ENCODE data around the gene LRIT1.

The LRIT1 gene

DNA sequence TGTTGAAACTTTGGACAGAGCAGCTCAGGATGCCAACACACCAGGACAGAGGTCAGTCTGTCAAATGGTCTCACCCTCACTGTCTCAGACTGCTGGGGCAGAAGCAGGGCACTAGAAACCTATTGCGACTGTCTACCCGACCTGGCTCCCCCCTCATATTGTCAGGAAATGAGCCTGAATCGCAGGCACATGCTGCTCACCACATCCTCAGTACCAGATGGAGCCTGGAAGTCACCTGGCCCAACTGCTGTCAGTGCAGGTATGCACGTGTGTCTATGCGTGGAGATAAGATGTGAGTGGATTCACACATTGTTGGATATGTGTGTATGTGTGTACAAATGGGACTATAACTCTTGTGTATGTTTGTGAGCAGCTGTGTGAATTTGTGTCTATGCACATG is 50.2 kb downstream of the LRIT1 start:
- no peak overlapping the region for H3K4me3 ChIP-seq (ENCODE audit: low read depth, low read length)
- in situ Hi-C loops (cut with HindIII; ENCODE audit: low sequenced_read_pairs) = no loop called here
- no peak for DNase-seq (ENCODE audit: low read depth, low spot score)
- TF ChIP-seq, protein P1, sequence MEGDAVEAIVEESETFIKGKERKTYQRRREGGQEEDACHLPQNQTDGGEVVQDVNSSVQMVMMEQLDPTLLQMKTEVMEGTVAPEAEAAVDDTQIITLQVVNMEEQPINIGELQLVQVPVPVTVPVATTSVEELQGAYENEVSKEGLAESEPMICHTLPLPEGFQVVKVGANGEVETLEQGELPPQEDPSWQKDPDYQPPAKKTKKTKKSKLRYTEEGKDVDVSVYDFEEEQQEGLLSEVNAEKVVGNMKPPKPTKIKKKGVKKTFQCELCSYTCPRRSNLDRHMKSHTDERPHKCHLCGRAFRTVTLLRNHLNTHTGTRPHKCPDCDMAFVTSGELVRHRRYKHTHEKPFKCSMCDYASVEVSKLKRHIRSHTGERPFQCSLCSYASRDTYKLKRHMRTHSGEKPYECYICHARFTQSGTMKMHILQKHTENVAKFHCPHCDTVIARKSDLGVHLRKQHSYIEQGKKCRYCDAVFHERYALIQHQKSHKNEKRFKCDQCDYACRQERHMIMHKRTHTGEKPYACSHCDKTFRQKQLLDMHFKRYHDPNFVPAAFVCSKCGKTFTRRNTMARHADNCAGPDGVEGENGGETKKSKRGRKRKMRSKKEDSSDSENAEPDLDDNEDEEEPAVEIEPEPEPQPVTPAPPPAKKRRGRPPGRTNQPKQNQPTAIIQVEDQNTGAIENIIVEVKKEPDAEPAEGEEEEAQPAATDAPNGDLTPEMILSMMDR (IDR thresholded peaks at IDR 0.05; ENCODE audit: low read depth, low read length) = no peak

DNA sequence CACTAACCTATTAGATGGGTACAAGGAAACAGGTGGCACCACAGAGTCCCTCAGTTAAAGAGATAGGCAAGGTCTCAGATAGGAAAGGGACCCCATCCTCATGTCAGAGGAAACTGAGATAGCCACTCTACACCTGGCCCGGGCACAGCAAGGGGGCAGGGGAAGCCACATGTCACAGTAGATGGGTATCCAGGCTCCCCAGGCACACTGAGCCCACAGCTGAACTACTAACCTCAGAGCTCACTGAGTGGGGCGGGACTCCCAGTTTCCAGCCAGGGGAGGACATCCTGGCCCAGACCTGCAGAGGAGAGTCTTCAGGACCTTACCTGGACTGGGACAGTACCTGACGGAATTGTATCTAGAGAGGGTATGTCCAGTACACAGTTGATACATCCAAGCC is 50.7 kb downstream of the LRIT1 start:
- H3K4me3 ChIP-seq (ENCODE audit: low read depth, low read length) = no peak overlapping the region
- in situ Hi-C loops (cut with HindIII; ENCODE audit: low sequenced_read_pairs) = no loop called here
- no peak for DNase-seq (ENCODE audit: low read depth, low spot score)
- TF ChIP-seq, protein P1 (IDR thresholded peaks at IDR 0.05; ENCODE audit: low read depth, low read length) = no peak

DNA sequence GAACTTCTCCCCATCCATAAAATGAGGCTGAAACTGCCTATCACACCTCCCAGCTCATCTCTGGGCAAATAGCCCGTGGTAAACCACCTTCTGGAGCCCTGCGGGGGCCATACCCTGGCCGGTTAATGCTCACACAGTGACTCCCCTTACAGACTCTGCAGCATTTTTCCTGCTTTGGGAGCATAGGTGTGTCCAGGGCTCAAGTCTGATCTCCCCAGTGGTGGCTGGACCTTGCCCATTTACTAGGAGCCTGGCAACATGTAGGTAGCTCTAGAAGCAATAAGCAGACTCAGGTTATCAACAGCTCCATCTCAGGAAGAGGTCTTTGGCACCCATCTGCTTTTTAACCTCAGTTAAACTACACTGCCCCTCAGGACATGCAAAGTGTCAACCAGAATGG is 52.5 kb downstream of the LRIT1 start:
- no peak overlapping the region for H3K4me3 ChIP-seq (ENCODE audit: low read depth, low read length)
- in situ Hi-C loops (cut with HindIII; ENCODE audit: low sequenced_read_pairs) = no loop called here
- no peak for DNase-seq (ENCODE audit: low read depth, low spot score)
- TF ChIP-seq, protein P1 (IDR thresholded peaks at IDR 0.05; ENCODE audit: low read depth, low read length) = no peak

DNA sequence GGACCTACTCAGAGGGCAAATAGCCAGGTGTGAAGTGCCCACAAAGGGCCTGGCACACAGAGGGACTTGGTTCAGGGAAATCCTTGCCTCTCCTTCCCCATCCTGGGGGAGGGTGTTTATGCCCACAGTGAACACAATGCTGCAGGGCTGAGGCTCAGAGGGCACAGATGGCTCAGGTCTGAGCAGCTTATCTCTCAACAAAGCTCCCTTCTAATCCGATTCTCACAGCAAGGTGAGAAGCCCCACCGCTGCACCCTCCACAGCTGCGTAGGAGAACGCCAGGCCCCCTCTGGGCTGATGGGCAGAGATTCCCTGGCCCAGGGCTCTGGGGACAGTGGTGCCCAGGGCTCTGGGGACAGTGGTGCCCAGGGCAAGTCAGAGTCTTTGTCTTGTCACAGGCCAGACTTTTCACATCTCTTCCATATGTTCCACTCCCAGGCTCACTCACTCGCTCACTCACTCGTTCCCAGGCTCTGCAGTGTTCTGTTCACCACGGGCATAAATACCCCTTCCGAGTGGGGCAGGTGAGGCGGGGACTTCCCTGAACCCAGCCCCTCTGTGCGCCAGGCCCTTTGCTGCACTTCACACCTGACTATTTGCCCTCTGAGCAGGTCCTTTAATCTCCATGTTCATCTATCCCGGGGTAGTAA is 55.7 kb downstream of the LRIT1 start:
- in situ Hi-C loops (cut with HindIII; ENCODE audit: low sequenced_read_pairs) = no loop called here
- DNase-seq (ENCODE audit: low read depth, low spot score) = no peak
- no peak overlapping the region for H3K4me3 ChIP-seq (ENCODE audit: low read depth, low read length)
- TF ChIP-seq, protein P1 (IDR thresholded peaks at IDR 0.05; ENCODE audit: low read depth, low read length) = no peak

DNA sequence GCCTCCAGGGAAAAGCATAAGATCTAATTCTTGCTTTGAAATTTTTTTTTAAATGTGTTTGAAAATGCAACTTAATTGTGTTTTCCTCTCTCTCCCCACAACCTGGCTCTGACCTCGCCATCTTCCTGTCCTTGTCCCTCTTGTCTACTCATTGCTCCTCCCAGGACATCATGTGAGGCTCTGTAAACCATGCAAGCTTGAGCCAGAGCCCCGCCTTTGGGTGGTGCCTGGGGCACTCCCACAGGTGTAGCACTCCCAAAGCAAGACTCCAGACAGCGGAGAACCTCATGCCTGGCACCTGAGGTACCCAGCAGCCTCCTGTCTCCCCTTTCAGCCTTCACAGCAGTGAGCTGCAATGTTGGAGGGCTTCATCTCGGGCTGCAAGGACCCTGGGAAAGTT is 56.8 kb downstream of the LRIT1 start:
- TF ChIP-seq, protein P1 (IDR thresholded peaks at IDR 0.05; ENCODE audit: low read depth, low read length) = no peak
- DNase-seq (ENCODE audit: low read depth, low spot score) = no peak
- no peak overlapping the region for H3K4me3 ChIP-seq (ENCODE audit: low read depth, low read length)
- in situ Hi-C loops (cut with HindIII; ENCODE audit: low sequenced_read_pairs) = no loop called here

DNA sequence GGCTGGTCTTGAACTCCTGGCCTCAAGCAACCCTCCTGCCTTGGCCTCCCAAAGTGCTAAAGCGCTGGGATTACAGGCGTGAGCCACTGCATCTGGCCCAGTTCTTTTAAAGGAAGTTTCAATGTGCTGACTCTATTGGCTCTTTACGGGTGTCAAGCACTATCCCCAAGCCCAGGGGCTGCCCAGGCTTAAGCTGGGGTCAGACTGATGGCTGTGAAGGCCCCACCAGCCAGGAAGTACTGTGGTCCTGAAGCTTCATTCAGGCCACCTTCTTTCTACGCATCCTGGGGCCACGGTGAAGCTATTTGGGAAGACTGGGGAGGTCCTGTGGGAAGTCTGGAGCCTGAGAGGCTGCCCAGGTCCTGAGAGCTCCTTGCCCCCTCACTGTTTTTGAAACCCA is 59.7 kb downstream of the LRIT1 start:
- no peak overlapping the region for H3K4me3 ChIP-seq (ENCODE audit: low read depth, low read length)
- in situ Hi-C loops (cut with HindIII; ENCODE audit: low sequenced_read_pairs) = no loop called here
- TF ChIP-seq, protein P1 (IDR thresholded peaks at IDR 0.05; ENCODE audit: low read depth, low read length) = no peak
- DNase-seq (ENCODE audit: low read depth, low spot score) = no peak
